ENCODE measurements around the gene SEC22A.

Gene SEC22A

GRCh38 chr3:123281929-123282328 lies 80.2 kb downstream of the SEC22A start:
- H3K4me3 ChIP-seq (ENCODE audit: low read depth, low read length), result no peak overlapping the region
- TF ChIP-seq MYC (IDR thresholded peaks at IDR 0.05; ENCODE audit: low read depth, low read length), result no peak
- no peak for TF ChIP-seq CTCF (IDR thresholded peaks at IDR 0.05; ENCODE audit: low read depth, low read length)
- no peak for TF ChIP-seq MAX (IDR thresholded peaks at IDR 0.05; ENCODE audit: low read depth, low read length)
- no peak for TF ChIP-seq POLR2A (IDR thresholded peaks at IDR 0.05; ENCODE audit: extremely low read depth, insufficient read length)
- DNase-seq (ENCODE audit: low read depth), result no peak

GRCh38 chr3:123282461-123282860 lies 80.7 kb downstream of the SEC22A start:
- DNase-seq (ENCODE audit: low read depth), result no peak
- no peak for TF ChIP-seq MAX (IDR thresholded peaks at IDR 0.05; ENCODE audit: low read depth, low read length)
- TF ChIP-seq MYC (IDR thresholded peaks at IDR 0.05; ENCODE audit: low read depth, low read length), result no peak
- no peak for TF ChIP-seq POLR2A (IDR thresholded peaks at IDR 0.05; ENCODE audit: extremely low read depth, insufficient read length)
- no peak for TF ChIP-seq CTCF (IDR thresholded peaks at IDR 0.05; ENCODE audit: low read depth, low read length)
- H3K4me3 ChIP-seq (ENCODE audit: low read depth, low read length), result no peak overlapping the region

GRCh38 chr3:123283074-123283473 lies 81.3 kb downstream of the SEC22A start:
- DNase-seq (ENCODE audit: low read depth), result no peak
- TF ChIP-seq MAX (IDR thresholded peaks at IDR 0.05; ENCODE audit: low read depth, low read length), result no peak
- no peak for TF ChIP-seq POLR2A (IDR thresholded peaks at IDR 0.05; ENCODE audit: extremely low read depth, insufficient read length)
- TF ChIP-seq CTCF (IDR thresholded peaks at IDR 0.05; ENCODE audit: low read depth, low read length), result no peak
- TF ChIP-seq MYC (IDR thresholded peaks at IDR 0.05; ENCODE audit: low read depth, low read length), result no peak
- no peak overlapping the region for H3K4me3 ChIP-seq (ENCODE audit: low read depth, low read length)

GRCh38 chr3:123283657-123284398 lies 82.1 kb downstream of the SEC22A start:
- no peak overlapping the region for H3K4me3 ChIP-seq (ENCODE audit: low read depth, low read length)
- no peak for DNase-seq (ENCODE audit: low read depth)
- TF ChIP-seq MYC (IDR thresholded peaks at IDR 0.05; ENCODE audit: low read depth, low read length), result no peak

GRCh38 chr3:123284399-123285010 lies 82.8 kb downstream of the SEC22A start:
- TF ChIP-seq CTCF (IDR thresholded peaks at IDR 0.05; ENCODE audit: low read depth, low read length) (no peak), MAX (IDR thresholded peaks at IDR 0.05; ENCODE audit: low read depth, low read length) (no peak), MYC (IDR thresholded peaks at IDR 0.05; ENCODE audit: low read depth, low read length) (no peak), POLR2A (IDR thresholded peaks at IDR 0.05; ENCODE audit: extremely low read depth, insufficient read length) (no peak)
- DNase-seq (ENCODE audit: low read depth), result no peak
- H3K4me3 ChIP-seq (ENCODE audit: low read depth, low read length), result no peak overlapping the region

GRCh38 chr3:123285066-123285465 lies 83.3 kb downstream of the SEC22A start:
- H3K4me3 ChIP-seq (ENCODE audit: low read depth, low read length), result no peak overlapping the region
- no peak for TF ChIP-seq POLR2A (IDR thresholded peaks at IDR 0.05; ENCODE audit: extremely low read depth, insufficient read length)
- TF ChIP-seq CTCF (IDR thresholded peaks at IDR 0.05; ENCODE audit: low read depth, low read length), result no peak
- no peak for TF ChIP-seq MAX (IDR thresholded peaks at IDR 0.05; ENCODE audit: low read depth, low read length)
- TF ChIP-seq MYC (IDR thresholded peaks at IDR 0.05; ENCODE audit: low read depth, low read length), result no peak
- DNase-seq (ENCODE audit: low read depth), result no peak
